ENCODE data around the gene SRSF8.
A peak's percentile ranks its signal among the peaks of the same experiment; 100 is the strongest.

Gene SRSF8

GRCh38 chr11:95076981-95077380 lies 10.3 kb downstream of the SRSF8 start:
- no peak for DNase-seq (ENCODE audit: extremely low spot score)
- POLR2A ChIA-PET, result no interaction called here
- no peak for TF ChIP-seq CTCF (IDR thresholded peaks at IDR 0.05; ENCODE audit: control extremely low read depth, extremely low read depth, low read depth, missing control alignments)
- CTCF ChIA-PET, result interaction anchor here (0.9 to 21.2 kb wide), 6 partner anchors 8 to 686 kb away, joined by 3 to 306 read pairs (median 7); partner anchors contain the start of genes ENDOD1 and SRSF8

GRCh38 chr11:95078526-95078925 lies 11.8 kb downstream of the SRSF8 start:
- TF ChIP-seq CTCF (IDR thresholded peaks at IDR 0.05; ENCODE audit: control extremely low read depth, extremely low read depth, low read depth, missing control alignments), result no peak
- CTCF ChIA-PET, result interaction anchor here (11.8 to 21.2 kb wide), 2 partner anchors 9 to 15 kb away, joined by 139 to 306 read pairs; partner anchors contain the start of genes ENDOD1 and SRSF8
- DNase-seq (ENCODE audit: extremely low spot score), result no peak
- POLR2A ChIA-PET, result no interaction called here

GRCh38 chr11:95081010-95081409 lies 14.3 kb downstream of the SRSF8 start:
- ChIA-PET CTCF (interaction anchor here (1.2 to 21.2 kb wide), 4 partner anchors 12 to 70 kb away, joined by 3 to 306 read pairs (median 73); partner anchors contain the start of genes ENDOD1 and SRSF8), POLR2A (interaction anchor here (0.8 kb wide), 1 partner anchor 8 kb away, joined by 3 read pairs; no protein-coding TSS in a partner anchor)
- no peak for TF ChIP-seq CTCF (IDR thresholded peaks at IDR 0.05; ENCODE audit: control extremely low read depth, extremely low read depth, low read depth, missing control alignments)
- DNase-seq (ENCODE audit: extremely low spot score), result no peak

GRCh38 chr11:95081412-95081811 lies 14.7 kb downstream of the SRSF8 start:
- DNase-seq (ENCODE audit: extremely low spot score), result no peak
- CTCF ChIA-PET, result interaction anchor here (1.2 to 21.2 kb wide), 4 partner anchors 12 to 70 kb away, joined by 3 to 306 read pairs (median 73); partner anchors contain the start of genes ENDOD1 and SRSF8
- POLR2A ChIA-PET, result interaction anchor here (0.8 kb wide), 1 partner anchor 9 kb away, joined by 3 read pairs; no protein-coding TSS in a partner anchor
- TF ChIP-seq CTCF (IDR thresholded peaks at IDR 0.05; ENCODE audit: control extremely low read depth, extremely low read depth, low read depth, missing control alignments), result no peak

GRCh38 chr11:95082576-95083001 lies 15.9 kb downstream of the SRSF8 start:
- TF ChIP-seq CTCF (IDR thresholded peaks at IDR 0.05; ENCODE audit: control extremely low read depth, extremely low read depth, low read depth, missing control alignments), result no peak
- no peak for DNase-seq (ENCODE audit: extremely low spot score)
- ChIA-PET CTCF (interaction anchor here (11.8 to 21.2 kb wide), 2 partner anchors 11 to 13 kb away, joined by 139 to 306 read pairs; partner anchors contain the start of genes ENDOD1 and SRSF8), POLR2A (no interaction called here)

GRCh38 chr11:95084509-95084908 lies 17.8 kb downstream of the SRSF8 start:
- peak; percentile 39 for DNase-seq (ENCODE audit: extremely low spot score)
- ChIA-PET POLR2A (interaction anchor here (0.6 to 0.7 kb wide), 2 partner anchors 12 to 145 kb away, joined by 3 to 5 read pairs; no protein-coding TSS in a partner anchor), CTCF (interaction anchor here (1.4 to 21.2 kb wide), 5 partner anchors 8 to 62 kb away, joined by 3 to 306 read pairs (median 10); partner anchors contain the start of genes ENDOD1 and SRSF8)
- TF ChIP-seq CTCF (IDR thresholded peaks at IDR 0.05; ENCODE audit: control extremely low read depth, extremely low read depth, low read depth, missing control alignments), result no peak

Data from GM10248 (cell line).